GM12891 (cell line): Measurements from ENCODE around the gene SEMA4F.

Experiments used
- DNase-seq: peaks from one replicate; pipeline ENCODE4 v3.0.0; 2011; ENCODE audit warnings: low spot score; ENCODE audit not compliant: insufficient read length
- FAIRE-seq: peaks from 2 replicates; lab custom pipeline; 2011; peaks lifted over from hg19 to GRCh38; lab: Jason Lieb, UNC
- PAX5 ChIP-seq: IDR thresholded peaks from 2 replicates; pipeline ENCODE4 v1.6.1; 2011; ENCODE audit warnings: low read length, moderate library complexity, mild to moderate bottlenecking; ENCODE audit not compliant: insufficient read depth, severe bottlenecking
- POLR2A ChIP-seq: IDR thresholded peaks from 2 replicates; pipeline ENCODE4 v1.6.1; 2011; ENCODE audit warnings: low read depth, low read length, control low read depth
- POLR2AphosphoS5 ChIP-seq: IDR thresholded peaks from 2 replicates; pipeline ENCODE4 v1.6.1; 2011; ENCODE audit warnings: low read depth, low read length, control low read depth
- POU2F2 ChIP-seq: IDR thresholded peaks from 2 replicates; pipeline ENCODE4 v1.6.1; 2011; ENCODE audit warnings: low read depth, mild to moderate bottlenecking, control low read depth, low read length, moderate library complexity
- SPI1 ChIP-seq: IDR thresholded peaks from 2 replicates; pipeline ENCODE4 v1.6.1; 2011; ENCODE audit warnings: low read depth, low read length, control low read depth
- TAF1 ChIP-seq: IDR thresholded peaks from 2 replicates; pipeline ENCODE4 v1.6.1; 2011; ENCODE audit warnings: low read depth, low read length, control low read depth

SEMA4F gene

DNA sequence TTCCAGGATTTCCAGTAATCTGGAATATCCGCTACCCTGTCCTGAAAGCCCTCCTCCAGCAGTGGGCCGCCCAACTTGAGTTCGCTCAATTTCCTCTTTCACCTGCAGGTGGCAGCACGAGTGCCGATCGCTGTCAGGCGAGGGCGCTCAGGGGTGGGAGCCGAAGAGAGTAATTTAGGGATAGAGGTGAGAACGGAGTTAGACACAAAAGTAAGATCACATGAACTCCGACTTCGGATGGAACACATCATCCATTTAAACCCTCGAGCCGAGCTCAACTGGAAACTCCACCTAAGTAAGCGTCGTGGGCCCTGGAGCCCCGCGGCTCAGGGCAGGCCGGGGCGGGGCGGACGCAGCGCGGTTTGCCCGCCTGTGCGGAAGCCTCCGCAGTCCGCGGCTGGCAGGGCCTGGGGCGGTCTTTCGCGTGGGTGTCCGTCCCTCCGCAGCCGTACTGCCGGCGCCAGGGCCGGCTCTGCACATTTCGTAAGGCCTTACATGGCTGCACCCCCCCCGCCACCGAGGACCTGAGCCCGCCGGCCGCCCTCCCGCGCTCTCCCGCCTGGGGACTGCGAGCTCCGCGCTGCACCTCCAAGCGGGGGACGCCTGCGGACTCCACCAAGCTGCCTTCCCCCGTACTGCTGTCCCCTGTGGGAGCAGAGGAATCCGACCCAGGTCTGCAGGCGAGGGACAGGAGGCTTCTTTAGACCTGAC, 61.2 kb downstream of the SEMA4F start:
- TF ChIP-seq POLR2AphosphoS5 = no peak
- no peak for TF ChIP-seq POLR2A
- TF ChIP-seq TAF1 = no peak
- no peak for TF ChIP-seq PAX5
- no peak for TF ChIP-seq POU2F2
- TF ChIP-seq SPI1 = no peak
- FAIRE-seq = peak; percentile 94
- peak; percentile 66 for DNase-seq

DNA sequence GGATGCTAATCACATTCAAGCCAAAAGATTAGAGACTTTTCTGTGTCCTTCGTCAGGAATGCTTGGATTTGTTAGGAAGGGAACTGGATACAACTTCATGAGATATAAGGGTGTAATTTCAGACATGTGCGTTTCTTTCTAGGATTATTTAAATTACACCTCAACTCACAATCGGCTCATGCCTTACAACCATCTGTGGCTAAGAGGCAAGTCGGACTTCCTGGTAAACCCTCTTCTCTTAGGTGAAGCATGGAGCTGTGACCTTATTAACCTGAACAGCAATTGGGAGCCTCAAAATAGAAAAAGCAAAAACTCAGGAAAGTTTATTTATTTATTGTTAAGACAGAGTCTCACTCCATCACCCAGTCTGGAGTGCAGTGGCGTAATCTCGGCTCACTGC, 61.8 kb downstream of the SEMA4F start:
- DNase-seq = no peak
- no peak for FAIRE-seq
- TF ChIP-seq SPI1 (no peak), PAX5 (no peak), POLR2AphosphoS5 (no peak)

DNA sequence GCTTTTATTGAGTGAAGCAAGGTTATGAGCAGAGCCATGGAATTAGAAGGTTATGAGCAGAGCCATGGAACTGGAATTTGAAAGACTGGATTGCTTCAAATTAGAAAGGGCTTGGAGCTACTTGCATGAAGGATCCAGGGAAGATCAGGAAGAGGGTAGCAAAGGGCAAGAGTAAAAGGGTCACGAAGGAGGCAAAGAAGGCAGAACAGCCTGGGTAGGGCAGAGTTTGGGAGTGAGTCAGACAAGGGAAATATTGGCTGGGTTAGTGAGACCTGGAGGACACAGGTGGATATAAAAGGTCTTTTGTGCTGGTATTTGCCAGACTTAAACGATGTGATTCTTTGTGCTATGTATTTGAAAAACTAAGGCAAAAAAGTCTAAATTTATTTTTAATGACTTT, 65.0 kb downstream of the SEMA4F start:
- no peak for TF ChIP-seq TAF1
- no peak for TF ChIP-seq POLR2AphosphoS5
- no peak for TF ChIP-seq PAX5
- TF ChIP-seq SPI1 = no peak
- TF ChIP-seq POU2F2 = no peak
- TF ChIP-seq POLR2A = no peak
- FAIRE-seq (no peak), DNase-seq (no peak)

DNA sequence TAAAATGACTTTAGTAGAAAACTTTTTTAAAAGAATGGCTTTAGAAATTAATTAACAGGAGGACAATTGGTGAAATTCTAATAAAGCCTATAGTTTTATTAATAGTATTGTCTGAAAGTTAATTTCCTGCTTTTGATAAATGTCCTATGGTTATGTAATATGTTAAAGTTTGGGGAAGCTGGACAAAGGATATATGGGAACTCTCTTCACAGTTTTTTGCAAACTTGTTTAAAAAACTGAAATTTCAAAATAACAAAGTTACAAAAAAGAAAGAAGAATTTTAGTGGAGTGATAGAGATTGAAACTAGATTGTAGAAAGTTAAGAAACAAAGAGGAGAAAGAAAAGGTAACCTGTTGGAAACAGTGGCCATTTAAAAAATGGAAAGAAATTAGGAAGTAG, 67.3 kb downstream of the SEMA4F start:
- TF ChIP-seq TAF1 = no peak
- TF ChIP-seq POLR2A = no peak
- TF ChIP-seq POU2F2 = no peak
- TF ChIP-seq PAX5 = no peak
- no peak for TF ChIP-seq POLR2AphosphoS5
- TF ChIP-seq SPI1 = no peak
- no peak for FAIRE-seq
- no peak for DNase-seq

DNA sequence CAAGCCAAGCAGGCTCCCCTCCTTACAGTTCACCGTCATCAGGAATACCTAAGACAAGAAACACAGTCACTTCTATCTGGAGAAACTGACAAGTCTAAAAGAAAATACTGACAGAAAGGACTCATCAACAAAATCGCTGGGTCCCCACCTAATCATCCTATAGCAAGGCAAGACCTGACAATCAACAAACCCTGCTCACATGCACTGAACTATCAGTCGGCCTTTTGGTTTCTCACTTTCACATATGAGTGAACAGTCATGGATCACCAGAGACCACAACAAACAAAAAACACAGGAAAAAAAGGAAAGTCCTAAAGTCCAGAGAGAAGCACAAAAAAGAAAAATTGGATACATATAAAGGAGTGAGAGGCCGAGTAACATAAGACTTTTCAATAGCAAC, 70.4 kb downstream of the SEMA4F start:
- DNase-seq (no peak), FAIRE-seq (no peak)
- TF ChIP-seq POU2F2 = no peak
- no peak for TF ChIP-seq POLR2AphosphoS5
- no peak for TF ChIP-seq PAX5
- no peak for TF ChIP-seq TAF1
- TF ChIP-seq SPI1 = no peak
- TF ChIP-seq POLR2A = no peak

DNA sequence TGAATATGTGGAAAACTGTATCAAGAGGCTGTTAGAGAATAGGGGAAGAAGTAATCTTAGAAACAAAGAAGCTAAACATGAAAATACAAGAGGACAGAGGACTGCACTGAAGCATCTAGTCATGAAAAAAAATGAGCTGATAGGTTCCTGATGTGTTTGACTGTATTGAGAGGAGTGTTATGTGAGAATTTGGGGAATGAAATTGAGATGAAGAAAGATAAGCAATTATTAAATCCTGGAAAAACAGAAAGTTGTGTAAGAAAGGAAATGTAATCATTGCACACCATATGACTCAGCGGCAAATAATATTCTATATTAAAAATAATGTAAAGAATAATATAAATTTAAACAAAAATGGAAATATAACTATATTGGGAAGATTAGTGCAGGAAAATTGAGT, 71.2 kb downstream of the SEMA4F start:
- FAIRE-seq (no peak), DNase-seq (no peak)
- TF ChIP-seq TAF1 (no peak), POU2F2 (no peak), PAX5 (no peak), POLR2AphosphoS5 (no peak), POLR2A (no peak), SPI1 (no peak)

DNA sequence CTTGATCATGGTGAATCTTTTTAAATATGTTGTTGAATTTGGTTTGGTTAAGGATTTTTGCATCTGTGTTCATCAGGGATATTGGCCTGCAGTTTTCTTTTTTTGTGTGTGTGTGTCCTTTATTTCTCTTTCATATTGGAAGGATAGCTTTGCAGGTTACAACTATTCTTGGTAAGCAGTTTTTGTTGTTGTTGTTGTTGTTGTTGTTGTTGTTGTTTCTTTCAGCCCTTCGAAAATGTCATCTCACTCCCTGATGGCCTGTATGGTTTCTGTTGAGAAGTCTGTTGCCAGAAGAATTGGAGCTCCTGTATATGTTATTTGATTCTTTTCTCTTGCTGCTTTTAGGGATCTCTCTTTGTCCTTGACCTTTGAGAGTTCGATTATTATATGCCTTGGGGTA, 74.8 kb downstream of the SEMA4F start:
- TF ChIP-seq SPI1 = no peak
- no peak for TF ChIP-seq POU2F2
- TF ChIP-seq PAX5 = no peak
- TF ChIP-seq POLR2AphosphoS5 = no peak
- no peak for TF ChIP-seq POLR2A
- no peak for TF ChIP-seq TAF1
- DNase-seq (no peak), FAIRE-seq (no peak)

DNA sequence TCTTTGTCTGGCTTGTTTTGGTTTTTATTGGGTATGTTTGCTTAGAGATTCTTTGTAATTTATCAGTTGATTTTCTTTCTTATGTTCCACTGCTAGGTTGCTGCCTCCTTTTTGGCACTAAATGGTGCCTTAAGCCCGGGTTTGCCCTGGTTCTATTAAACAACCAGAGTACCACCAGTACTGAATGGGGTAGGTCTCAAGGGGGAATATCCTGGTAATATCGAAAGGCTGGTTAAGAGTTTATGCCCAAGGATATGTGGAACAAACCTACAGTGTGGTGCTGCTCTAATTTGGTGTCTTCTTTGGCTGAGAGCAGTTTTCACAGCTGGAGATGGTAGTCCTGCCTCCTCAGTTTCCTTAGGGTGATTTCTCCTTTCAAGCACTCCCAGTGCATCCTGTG, 76.5 kb downstream of the SEMA4F start:
- no peak for FAIRE-seq
- DNase-seq = no peak
- TF ChIP-seq POU2F2 (no peak), POLR2A (no peak), PAX5 (no peak)
